Measurements from ENCODE around the gene CNNM1. TPM values are rescaled to one million over a fixed set of nuclear protein-coding genes. Genes with fewer than 3 reads are reported as not detected.

Gene CNNM1
- total RNA-seq, 1 experiment from 2014 or later, result not detected

GRCh38 chr10:99375426-99375825 lies 46.3 kb downstream of the CNNM1 start:
- Mint-ChIP-seq H3K4me3 (ENCODE audit: unreplicated experiment) (no peak overlapping the region), H3K36me3 (ENCODE audit: insufficient read depth, unreplicated experiment) (no peaks in the 10 kb centered on the region), H3K27ac (ENCODE audit: low read depth, unreplicated experiment) (no peak overlapping the region), H3K4me1 (ENCODE audit: insufficient read depth, unreplicated experiment) (peaks cover 11% of the 10 kb centered on the region), H3K27me3 (ENCODE audit: insufficient read depth, unreplicated experiment) (no peaks in the 10 kb centered on the region), H3K9me3 (ENCODE audit: unreplicated experiment) (no peaks in the 10 kb centered on the region)
- BruUV-seq (replicated peaks), result no TSS peak
- DNase-seq (ENCODE audit: unreplicated experiment), result no peak
- POLR2A ChIA-PET, result no interaction called here
- TF ChIP-seq CTCF (IDR thresholded peaks at IDR 0.05; ENCODE audit: unreplicated experiment), result no peak
- CTCF ChIA-PET, result interaction anchor here (0.6 to 2.9 kb wide), 3 partner anchors 13 to 908 kb away, joined by 4 to 12 read pairs (median 5); no protein-coding TSS in a partner anchor
- intact Hi-C loops (cut with micrococcal nuclease), result loop anchor here (10.0 kb wide), 1 partner anchor 101 kb away; no protein-coding TSS in a partner anchor

GRCh38 chr10:99382176-99382575 lies 53.0 kb downstream of the CNNM1 start:
- H3K27ac Mint-ChIP-seq (ENCODE audit: low read depth, unreplicated experiment), result no peak overlapping the region
- no peaks in the 10 kb centered on the region for H3K4me1 Mint-ChIP-seq (ENCODE audit: insufficient read depth, unreplicated experiment)
- CTCF ChIA-PET, result interaction anchor here (0.6 to 1.4 kb wide), 4 partner anchors 10 to 179 kb away, joined by 3 to 7 read pairs (median 4); no protein-coding TSS in a partner anchor
- intact Hi-C loops (cut with micrococcal nuclease), result no loop called here
- H3K9me3 Mint-ChIP-seq (ENCODE audit: unreplicated experiment), result no peaks in the 10 kb centered on the region
- no peak for TF ChIP-seq CTCF (IDR thresholded peaks at IDR 0.05; ENCODE audit: unreplicated experiment)
- H3K27me3 Mint-ChIP-seq (ENCODE audit: insufficient read depth, unreplicated experiment), result peaks cover 18% of the 10 kb centered on the region
- no TSS peak for BruUV-seq (replicated peaks)
- H3K36me3 Mint-ChIP-seq (ENCODE audit: insufficient read depth, unreplicated experiment), result no peaks in the 10 kb centered on the region
- POLR2A ChIA-PET, result interaction anchor here (1.0 kb wide), 1 partner anchor 238 kb away, joined by 3 read pairs; no protein-coding TSS in a partner anchor
- no peak overlapping the region for H3K4me3 Mint-ChIP-seq (ENCODE audit: unreplicated experiment)
- no peak for DNase-seq (ENCODE audit: unreplicated experiment)

GRCh38 chr10:99387071-99387470 lies 57.9 kb downstream of the CNNM1 start:
- intact Hi-C loops (cut with micrococcal nuclease), result no loop called here
- Mint-ChIP-seq H3K9me3 (ENCODE audit: unreplicated experiment) (no peaks in the 10 kb centered on the region), H3K4me1 (ENCODE audit: insufficient read depth, unreplicated experiment) (no peaks in the 10 kb centered on the region), H3K27me3 (ENCODE audit: insufficient read depth, unreplicated experiment) (peaks cover 18% of the 10 kb centered on the region), H3K27ac (ENCODE audit: low read depth, unreplicated experiment) (no peak overlapping the region), H3K4me3 (ENCODE audit: unreplicated experiment) (no peak overlapping the region), H3K36me3 (ENCODE audit: insufficient read depth, unreplicated experiment) (peaks cover 4% of the 10 kb centered on the region)
- POLR2A ChIA-PET, result no interaction called here
- TF ChIP-seq CTCF (IDR thresholded peaks at IDR 0.05; ENCODE audit: unreplicated experiment), result no peak
- CTCF ChIA-PET, result interaction anchor here (0.7 to 1.4 kb wide), 3 partner anchors 48 to 524 kb away, joined by 3 to 6 read pairs (median 3); no protein-coding TSS in a partner anchor
- no TSS peak for BruUV-seq (replicated peaks)
- no peak for DNase-seq (ENCODE audit: unreplicated experiment)

- Mint-ChIP-seq H3K27me3 (ENCODE audit: insufficient read depth, unreplicated experiment) (peaks cover 18% of the 10 kb centered on the region), H3K4me3 (ENCODE audit: unreplicated experiment) (no peak overlapping the region), H3K36me3 (ENCODE audit: insufficient read depth, unreplicated experiment) (peaks cover 5% of the 10 kb centered on the region), H3K27ac (ENCODE audit: low read depth, unreplicated experiment) (no peak overlapping the region), H3K9me3 (ENCODE audit: unreplicated experiment) (no peaks in the 10 kb centered on the region), H3K4me1 (ENCODE audit: insufficient read depth, unreplicated experiment) (peaks cover 2% of the 10 kb centered on the region)
- ChIA-PET POLR2A (no interaction called here), CTCF (interaction anchor here (0.7 to 1.4 kb wide), 4 partner anchors 11 to 525 kb away, joined by 3 to 6 read pairs (median 4); no protein-coding TSS in a partner anchor)
- DNase-seq (ENCODE audit: unreplicated experiment), result no peak
- no peak for TF ChIP-seq CTCF (IDR thresholded peaks at IDR 0.05; ENCODE audit: unreplicated experiment)
- BruUV-seq (replicated peaks), result no TSS peak
- intact Hi-C loops (cut with micrococcal nuclease), result no loop called here
Measured at GRCh38 chr10:99387541-99387940, 58.4 kb downstream of the CNNM1 start.
